Astrocyte of the cerebellum (primary cell): ENCODE data around the gene ASCC3.

Experiments used
- DNase-seq: peaks from one replicate; pipeline ENCODE4 v3.0.0-alpha.2; 2011; ENCODE audit warnings: low read depth
- H3K4me3 ChIP-seq: 2 replicates; pipeline ENCODE4 v1.5.1; 2011; ENCODE audit warnings: mild to moderate bottlenecking, low read depth, low read length, moderate library complexity
- in situ Hi-C: cut with HindIII; loops from 2 replicates; pipeline ENCODE4 v1.10.0; 2017; ENCODE audit warnings: low sequenced_read_pairs
- TF ChIP-seq, protein P1 (sequence below): IDR thresholded peaks from 2 replicates; pipeline ENCODE4 v1.5.1; 2012; ENCODE audit warnings: low read length, low read depth, moderate library complexity, mild to moderate bottlenecking; ENCODE audit errors: missing control alignments

ASCC3 gene

DNA sequence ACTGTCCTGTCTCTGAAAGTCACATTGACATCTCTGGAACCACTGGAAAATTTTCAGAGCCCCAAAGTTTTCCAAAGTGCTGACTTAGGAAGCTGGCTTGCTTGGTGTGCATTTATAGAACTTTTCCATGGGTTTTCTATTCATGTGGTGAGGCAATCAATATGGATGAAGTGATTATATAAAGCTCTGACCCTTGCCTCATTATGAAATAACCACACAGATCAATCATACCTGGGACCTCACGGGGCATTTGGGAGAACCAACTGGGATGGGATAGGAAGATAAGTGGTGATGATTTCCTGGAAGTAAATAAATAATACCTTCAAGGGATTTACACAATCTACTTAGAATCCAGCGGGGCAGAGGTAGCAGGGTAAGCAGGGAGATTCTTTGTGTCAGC is 393.5 kb downstream of the ASCC3 start:
- TF ChIP-seq, protein P1, sequence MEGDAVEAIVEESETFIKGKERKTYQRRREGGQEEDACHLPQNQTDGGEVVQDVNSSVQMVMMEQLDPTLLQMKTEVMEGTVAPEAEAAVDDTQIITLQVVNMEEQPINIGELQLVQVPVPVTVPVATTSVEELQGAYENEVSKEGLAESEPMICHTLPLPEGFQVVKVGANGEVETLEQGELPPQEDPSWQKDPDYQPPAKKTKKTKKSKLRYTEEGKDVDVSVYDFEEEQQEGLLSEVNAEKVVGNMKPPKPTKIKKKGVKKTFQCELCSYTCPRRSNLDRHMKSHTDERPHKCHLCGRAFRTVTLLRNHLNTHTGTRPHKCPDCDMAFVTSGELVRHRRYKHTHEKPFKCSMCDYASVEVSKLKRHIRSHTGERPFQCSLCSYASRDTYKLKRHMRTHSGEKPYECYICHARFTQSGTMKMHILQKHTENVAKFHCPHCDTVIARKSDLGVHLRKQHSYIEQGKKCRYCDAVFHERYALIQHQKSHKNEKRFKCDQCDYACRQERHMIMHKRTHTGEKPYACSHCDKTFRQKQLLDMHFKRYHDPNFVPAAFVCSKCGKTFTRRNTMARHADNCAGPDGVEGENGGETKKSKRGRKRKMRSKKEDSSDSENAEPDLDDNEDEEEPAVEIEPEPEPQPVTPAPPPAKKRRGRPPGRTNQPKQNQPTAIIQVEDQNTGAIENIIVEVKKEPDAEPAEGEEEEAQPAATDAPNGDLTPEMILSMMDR = no peak

DNA sequence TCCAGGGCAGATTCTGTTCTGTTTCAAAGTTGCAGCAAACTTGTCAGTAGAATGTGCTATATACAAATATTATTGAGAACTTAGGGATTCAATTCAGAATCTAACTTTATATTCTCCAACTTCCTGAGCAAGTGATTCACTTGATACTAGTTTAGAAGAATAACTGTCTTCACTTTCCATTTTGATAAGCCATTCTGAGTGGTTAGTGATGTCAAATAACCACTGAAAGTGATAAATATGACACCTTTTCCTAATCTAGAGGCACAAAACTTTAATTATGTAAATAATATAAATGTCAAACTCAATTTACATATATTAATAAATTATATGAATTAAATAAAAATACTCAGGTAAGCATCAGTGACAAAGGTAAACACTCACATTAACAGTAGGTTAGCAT is 395.9 kb downstream of the ASCC3 start:
- in situ Hi-C loops = no loop called here
- TF ChIP-seq, protein P1 = no peak
- no peak overlapping the region for H3K4me3 ChIP-seq
- DNase-seq = no peak

More for the DNA sequence above, 393.5 kb downstream of the ASCC3 start:
- H3K4me3 ChIP-seq = no peak overlapping the region
- DNase-seq = no peak
- in situ Hi-C loops = no loop called here

DNA sequence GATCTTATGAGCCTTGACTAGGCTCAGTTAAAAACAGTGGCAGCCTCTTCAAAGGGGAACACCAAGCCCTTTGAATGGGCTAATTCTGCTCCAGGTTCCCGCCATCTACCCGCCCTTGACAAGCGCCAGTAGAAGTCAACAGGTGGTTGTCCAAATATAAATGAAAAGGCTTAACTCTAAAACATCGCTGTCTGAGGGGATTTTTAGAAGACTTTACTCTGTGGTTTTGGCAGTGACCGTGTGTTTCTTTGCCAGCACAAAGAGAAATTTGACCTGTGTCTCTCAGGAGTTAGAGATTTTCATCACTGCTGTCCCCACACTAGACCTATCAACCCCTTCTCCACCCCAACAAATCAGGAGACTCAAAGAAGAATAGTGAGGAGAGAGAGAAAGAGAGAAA is 396.7 kb downstream of the ASCC3 start:
- in situ Hi-C loops = no loop called here
- TF ChIP-seq, protein P1 = no peak
- DNase-seq = no peak
- no peak overlapping the region for H3K4me3 ChIP-seq

DNA sequence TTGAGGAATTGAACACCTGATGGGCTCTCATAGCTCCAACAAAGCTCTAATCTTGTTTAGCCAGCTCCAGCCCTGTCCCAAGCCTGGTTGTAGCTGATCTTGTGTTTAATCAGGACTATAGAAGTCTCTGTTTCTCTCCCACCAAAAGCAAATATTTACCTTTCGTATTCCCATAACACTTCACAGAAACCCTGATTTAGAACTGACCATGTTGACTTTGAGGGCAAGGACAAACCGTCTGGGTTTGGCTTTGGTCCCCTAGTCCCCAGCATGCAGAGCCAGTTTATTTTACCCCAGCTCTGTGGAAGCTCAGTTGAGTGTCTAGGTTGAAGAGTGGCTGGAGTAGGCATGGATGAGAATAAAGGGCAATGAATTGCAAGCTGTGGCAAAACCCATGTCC is 398.4 kb downstream of the ASCC3 start:
- DNase-seq = no peak
- in situ Hi-C loops = no loop called here

DNA sequence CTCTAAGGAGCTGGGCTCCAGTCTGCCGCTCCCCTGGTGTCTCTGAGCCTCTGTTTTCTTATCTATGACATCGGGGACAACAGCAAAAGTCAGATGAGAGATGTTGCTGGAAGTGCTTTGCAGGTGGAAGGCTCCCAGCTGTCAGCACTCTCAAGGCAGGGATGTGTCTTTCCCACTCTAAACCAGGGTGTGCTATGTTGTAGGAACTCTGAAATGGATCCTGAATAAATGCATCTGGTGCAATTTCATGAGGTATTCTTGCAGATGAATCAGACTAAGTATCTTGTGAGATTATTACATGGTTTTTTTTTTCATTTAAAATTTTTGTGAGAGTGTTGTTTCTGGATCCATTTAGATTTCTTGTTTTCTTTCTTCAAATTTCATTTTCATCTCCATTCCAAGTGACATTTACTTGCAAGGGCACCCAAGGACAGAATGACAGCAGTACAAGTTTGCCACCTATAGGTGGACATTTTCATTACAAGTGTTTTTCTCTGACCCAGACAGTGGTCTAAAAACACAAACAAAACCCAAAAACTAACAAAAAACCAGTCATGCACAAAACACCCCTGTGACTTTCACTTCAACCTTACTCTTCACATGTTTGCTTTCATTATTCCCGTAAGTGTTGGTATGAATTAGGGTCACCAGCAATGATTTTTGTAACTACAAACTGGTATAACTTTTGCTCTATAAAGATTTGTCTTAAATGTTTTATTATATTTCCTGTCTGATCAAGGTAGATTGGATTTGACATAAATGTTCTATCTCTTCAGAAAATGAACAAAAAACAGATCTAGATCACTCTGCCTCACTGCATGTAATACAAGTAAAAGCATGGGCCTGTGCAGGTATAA is 401.7 kb downstream of the ASCC3 start:
- in situ Hi-C loops = no loop called here
- H3K4me3 ChIP-seq = no peak overlapping the region
- TF ChIP-seq, protein P1 = peak; percentile 63
- DNase-seq = peak; percentile 22

More for the DNA sequence above, 398.4 kb downstream of the ASCC3 start:
- TF ChIP-seq, protein P1 = no peak
- H3K4me3 ChIP-seq = no peak overlapping the region

DNA sequence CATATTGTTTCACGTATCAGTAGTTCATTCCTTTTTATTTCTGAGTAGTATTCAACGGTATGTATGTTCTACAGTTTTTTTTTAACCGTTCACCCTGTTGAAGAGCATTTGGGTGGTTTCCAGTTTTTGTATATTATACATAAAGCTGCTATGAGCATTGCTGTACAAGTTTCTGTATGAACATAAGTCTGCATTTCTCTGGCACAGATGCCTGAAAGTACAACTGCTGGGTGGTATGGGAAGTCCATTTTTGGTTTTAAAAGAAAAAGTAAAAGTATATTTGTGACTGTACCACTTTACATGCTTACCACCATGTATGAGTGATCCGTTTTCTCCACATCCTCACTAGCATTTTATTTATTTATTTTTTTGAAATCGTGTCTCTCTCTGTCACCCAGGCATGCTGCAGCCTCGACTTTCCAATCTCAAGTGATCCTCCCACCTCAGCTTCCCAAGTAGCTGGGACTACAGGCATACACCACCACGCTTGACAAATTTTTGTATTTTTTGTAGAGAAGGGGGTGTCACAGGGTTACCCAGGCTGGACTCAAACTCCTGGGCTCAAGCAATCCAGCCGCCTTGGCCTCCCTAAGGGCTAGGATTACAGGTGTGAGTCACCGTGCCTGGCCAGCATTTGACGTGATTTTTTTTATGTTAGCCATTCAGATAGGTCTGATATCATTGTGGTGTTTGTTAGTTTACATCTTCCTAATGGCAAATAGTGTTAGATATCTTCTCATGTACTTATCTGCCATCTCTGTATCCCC is 405.4 kb downstream of the ASCC3 start:
- no peak overlapping the region for H3K4me3 ChIP-seq
- TF ChIP-seq, protein P1 = no peak
- no peak for DNase-seq
- in situ Hi-C loops = no loop called here
